Activated naive CD8-positive, alpha-beta T cell treated with anti-CD3 and anti-CD28 coated beads, Interleukin-2, amount 10 ng/mL, durations not matched to agents 7 days and 5 days (primary cell): ENCODE measurements around the gene STX16. TPM values are rescaled to one million over a fixed set of nuclear protein-coding genes. Genes with fewer than 3 reads are reported as not detected.

Experiments
- ATAC-seq: fragments of 150-1000 bp; cut with Tn5 transposase; one replicate; pipeline ENCODE4 v1.10.0; 2021; ENCODE audit warnings: low read depth, moderate library complexity
- POLR2A ChIA-PET: fragments of 350-600 bp; sonication (Branson Sonifier 250); formaldehyde crosslinking; loops from one replicate; lab custom pipeline; 2021; ENCODE audit warnings: antibody characterized with exemption; lab: Charles Lee
- DNase-seq: peaks from one replicate; pipeline ENCODE4 v3.0.0; 2021
- H3K27ac Mint-ChIP-seq: one replicate; pipeline ENCODE4 v1.8.0; 2022; ENCODE audit warnings: mild to moderate bottlenecking, mixed read lengths
- H3K27me3 Mint-ChIP-seq: one replicate; pipeline ENCODE4 v1.8.0; 2022; ENCODE audit warnings: mild to moderate bottlenecking, moderate library complexity, mixed read lengths
- H3K36me3 Mint-ChIP-seq: one replicate; pipeline ENCODE4 v1.8.0; 2021; ENCODE audit warnings: mild to moderate bottlenecking, mixed read lengths
- H3K4me1 Mint-ChIP-seq: one replicate; pipeline ENCODE4 v1.8.0; 2021; ENCODE audit warnings: mixed read lengths
- H3K4me3 Mint-ChIP-seq: one replicate; pipeline ENCODE4 v1.8.0; 2022; ENCODE audit warnings: mild to moderate bottlenecking, moderate library complexity, mixed read lengths
- H3K9me3 Mint-ChIP-seq: one replicate; pipeline ENCODE4 v1.8.0; 2021; ENCODE audit warnings: mixed read lengths
- total RNA-seq, 2 experiments: library from RNA; stranded (reverse); gene quantifications; one replicate each; pipeline ENCODE4 v1.2.3, GENCODE V29; 2021

Gene STX16
- total RNA-seq, 2 experiments from 2014 or later, result 190 to 195 TPM

DNA sequence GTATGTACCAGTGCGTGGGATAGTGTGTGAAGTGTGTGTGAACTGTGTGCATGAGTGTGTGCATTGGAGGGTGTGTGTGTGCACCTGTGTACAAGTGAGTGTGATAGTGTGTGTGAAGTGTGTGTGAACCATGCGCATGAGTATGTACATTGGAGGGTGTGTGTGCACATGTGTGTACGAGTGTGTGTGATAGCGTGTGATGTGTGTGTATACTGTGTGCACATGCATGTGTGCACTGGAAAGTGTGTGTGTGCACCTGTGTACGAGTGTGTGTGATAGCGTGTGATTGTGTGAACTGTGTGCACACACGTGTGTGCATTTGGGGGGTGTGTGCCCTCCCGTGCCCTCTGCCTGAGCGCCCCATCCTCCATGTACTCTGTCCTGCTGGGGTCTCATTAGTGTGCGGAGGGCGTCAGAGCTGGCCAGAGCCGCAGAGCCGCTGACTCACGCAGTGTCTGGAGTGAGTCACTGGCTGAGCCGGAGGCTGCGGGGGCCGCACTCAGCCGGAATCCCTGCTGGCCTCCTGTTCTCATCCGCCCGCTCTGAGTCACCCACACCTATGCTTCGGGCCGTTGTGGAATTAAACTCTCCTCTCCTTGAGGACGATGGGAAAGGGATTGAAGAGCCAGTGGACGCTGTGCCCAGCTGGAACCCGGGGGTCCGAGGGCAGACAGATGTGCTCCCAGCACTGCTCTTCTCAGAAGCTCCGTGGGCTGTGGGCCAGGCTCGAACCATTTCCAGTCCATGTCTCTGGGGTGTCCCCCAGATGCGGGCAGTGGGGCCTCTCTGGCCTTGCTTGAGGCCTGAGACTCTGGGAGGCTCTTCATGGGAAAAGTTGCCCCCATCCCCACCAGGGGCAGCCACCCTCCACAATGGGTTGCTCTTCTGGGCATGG is 27.3 kb upstream of the STX16 start:
- Mint-ChIP-seq H3K27me3 (peaks cover 5% of the 10 kb centered on the region), H3K4me3 (no peak overlapping the region), H3K36me3 (no peaks in the 10 kb centered on the region), H3K9me3 (no peaks in the 10 kb centered on the region), H3K4me1 (peaks cover 1% of the 10 kb centered on the region), H3K27ac (no peak overlapping the region)
- ATAC-seq (no peak), DNase-seq (no peak)
- POLR2A ChIA-PET, result no interaction called here

- Mint-ChIP-seq H3K27ac (no peak overlapping the region), H3K27me3 (peaks cover 4% of the 10 kb centered on the region), H3K36me3 (no peaks in the 10 kb centered on the region), H3K4me3 (no peak overlapping the region), H3K4me1 (no peaks in the 10 kb centered on the region), H3K9me3 (no peaks in the 10 kb centered on the region)
- no peak for ATAC-seq
- DNase-seq, result no peak
- POLR2A ChIA-PET, result no interaction called here
Observed at GRCh38 chr20:58624687-58625086, 26.4 kb upstream of the STX16 start.

DNA sequence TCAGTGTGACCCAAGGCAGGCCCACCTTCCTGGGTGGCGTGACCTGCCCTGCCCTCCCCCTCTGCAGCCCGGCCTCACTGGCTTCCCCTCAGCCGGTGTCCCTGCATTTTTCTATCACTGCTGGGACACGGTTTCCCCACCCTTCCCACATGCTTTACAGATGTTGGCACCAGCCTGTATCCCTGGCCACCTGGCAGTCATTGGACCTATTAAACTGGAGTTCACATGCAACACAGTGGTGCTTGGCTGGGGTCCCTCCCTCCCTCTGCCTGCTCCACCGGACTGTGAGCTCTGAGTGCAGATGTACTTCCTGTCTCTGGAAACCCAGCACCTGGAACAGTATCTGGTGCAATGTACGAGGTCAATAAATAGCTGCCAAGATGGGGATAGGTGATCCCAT is 25.5 kb upstream of the STX16 start:
- ATAC-seq (no peak), DNase-seq (no peak)
- H3K4me1 Mint-ChIP-seq, result no peaks in the 10 kb centered on the region
- H3K36me3 Mint-ChIP-seq, result no peaks in the 10 kb centered on the region
- H3K4me3 Mint-ChIP-seq, result no peak overlapping the region
- POLR2A ChIA-PET, result no interaction called here
- H3K9me3 Mint-ChIP-seq, result no peaks in the 10 kb centered on the region
- no peak overlapping the region for H3K27ac Mint-ChIP-seq
- H3K27me3 Mint-ChIP-seq, result peaks cover 5% of the 10 kb centered on the region

DNA sequence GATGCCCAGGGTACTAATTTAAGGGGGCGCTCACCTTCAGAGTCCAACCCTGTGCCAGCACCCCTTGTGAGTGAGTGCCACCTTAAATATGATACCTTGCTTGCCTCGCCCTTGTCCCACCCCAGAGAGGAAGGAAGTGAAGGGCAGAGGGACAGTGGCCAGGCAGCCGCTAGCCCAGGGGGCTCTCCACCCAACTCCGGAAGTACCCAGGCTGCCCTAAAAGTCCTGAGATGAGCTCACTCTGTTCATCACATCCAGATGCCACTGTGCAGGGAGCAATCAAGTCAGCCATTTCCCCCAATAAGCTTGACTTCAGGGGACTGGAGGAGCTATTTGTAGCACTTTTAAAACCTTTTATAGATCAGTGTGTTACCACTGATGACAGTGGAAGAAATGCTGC is 25.0 kb upstream of the STX16 start:
- DNase-seq (no peak), ATAC-seq (no peak)
- Mint-ChIP-seq H3K27me3 (peaks cover 5% of the 10 kb centered on the region), H3K36me3 (no peaks in the 10 kb centered on the region), H3K4me3 (no peak overlapping the region), H3K9me3 (no peaks in the 10 kb centered on the region), H3K27ac (no peak overlapping the region), H3K4me1 (no peaks in the 10 kb centered on the region)
- POLR2A ChIA-PET, result no interaction called here

- H3K9me3 Mint-ChIP-seq, result no peaks in the 10 kb centered on the region
- H3K4me3 Mint-ChIP-seq, result no peak overlapping the region
- H3K36me3 Mint-ChIP-seq, result no peaks in the 10 kb centered on the region
- H3K4me1 Mint-ChIP-seq, result no peaks in the 10 kb centered on the region
- peaks cover 5% of the 10 kb centered on the region for H3K27me3 Mint-ChIP-seq
- ATAC-seq (no peak), DNase-seq (no peak)
- POLR2A ChIA-PET, result no interaction called here
- H3K27ac Mint-ChIP-seq, result no peak overlapping the region
Observed at GRCh38 chr20:58627212-58628072, 23.6 kb upstream of the STX16 start.

DNA sequence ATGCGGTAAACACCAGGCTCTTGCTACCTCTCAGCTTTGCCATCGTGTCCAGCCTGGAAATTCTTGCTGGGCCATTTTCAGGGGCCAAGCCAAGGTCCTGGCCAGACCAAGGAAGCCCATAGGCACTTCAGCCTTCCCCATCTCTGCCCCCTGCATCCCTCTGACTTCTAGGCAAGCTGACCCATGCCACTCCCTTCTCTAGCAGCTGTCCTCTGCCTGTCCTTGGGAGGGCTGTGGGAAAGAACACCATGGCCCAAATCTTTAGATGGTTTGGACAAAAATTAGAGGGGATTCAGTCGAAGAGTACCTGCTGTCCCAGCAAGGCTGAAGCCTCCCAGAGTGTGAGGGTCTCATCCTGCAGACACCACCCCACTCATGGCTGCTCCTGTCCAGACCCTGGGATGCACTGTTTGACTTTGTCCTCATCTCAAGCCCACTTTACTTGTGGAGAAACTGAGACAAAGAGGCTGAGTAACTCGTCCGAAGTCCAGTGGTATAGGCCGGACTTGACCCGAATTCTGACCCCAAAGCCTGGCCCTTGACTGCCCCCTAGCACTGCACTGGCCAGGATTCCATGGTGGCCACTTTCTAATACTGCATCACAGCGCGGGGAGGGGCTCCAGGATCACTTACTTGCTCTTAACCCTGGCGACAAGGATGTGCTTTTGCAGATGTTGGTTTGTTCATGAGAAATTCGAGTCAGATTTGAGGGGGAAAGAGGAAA is 22.4 kb upstream of the STX16 start:
- Mint-ChIP-seq H3K4me1 (no peaks in the 10 kb centered on the region), H3K27ac (no peak overlapping the region), H3K9me3 (no peaks in the 10 kb centered on the region), H3K36me3 (no peaks in the 10 kb centered on the region), H3K27me3 (peaks cover 5% of the 10 kb centered on the region), H3K4me3 (no peak overlapping the region)
- POLR2A ChIA-PET, result no interaction called here
- ATAC-seq (no peak), DNase-seq (no peak)

DNA sequence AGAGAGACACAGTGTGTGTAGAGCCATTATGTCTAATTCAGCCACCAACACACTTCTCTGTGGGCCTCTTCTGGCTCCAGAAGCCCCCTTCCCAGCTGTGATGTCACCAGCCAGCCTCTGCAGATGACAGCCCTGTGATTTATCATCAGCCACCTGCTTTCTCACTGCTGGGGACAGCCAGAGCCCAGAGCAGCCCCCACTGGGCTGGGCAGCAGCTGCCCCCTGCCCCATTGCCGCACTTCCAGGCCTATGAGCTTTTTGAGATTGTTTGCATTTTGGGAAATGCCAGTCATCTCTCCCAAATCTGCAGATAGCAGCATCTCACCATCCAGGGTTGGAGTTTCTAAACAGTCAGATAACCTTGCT is 21.9 kb upstream of the STX16 start:
- Mint-ChIP-seq H3K4me3 (no peak overlapping the region), H3K27ac (no peak overlapping the region), H3K27me3 (peaks cover 5% of the 10 kb centered on the region), H3K4me1 (peaks cover 1% of the 10 kb centered on the region), H3K9me3 (no peaks in the 10 kb centered on the region), H3K36me3 (no peaks in the 10 kb centered on the region)
- DNase-seq, result no peak
- no peak for ATAC-seq
- POLR2A ChIA-PET, result no interaction called here

DNA sequence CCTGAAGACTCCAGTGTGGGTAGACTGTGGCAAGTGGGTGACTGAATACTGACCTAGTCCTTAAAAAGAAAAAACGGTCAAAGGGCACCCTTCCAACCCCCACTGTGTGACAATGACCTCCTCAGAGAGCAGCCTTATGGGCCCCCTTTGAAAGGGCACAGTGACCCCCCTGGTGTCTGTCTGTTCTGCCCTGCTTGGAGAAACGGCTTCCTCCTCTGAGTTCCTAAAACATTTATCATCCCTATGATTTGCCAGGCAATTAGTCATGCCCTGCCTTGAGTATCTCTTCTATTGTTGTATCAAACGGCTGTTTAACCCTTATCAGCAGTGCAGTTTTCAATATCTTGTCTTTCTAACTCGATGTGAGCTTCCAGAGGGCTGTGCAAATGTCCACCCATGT is 21.0 kb upstream of the STX16 start:
- DNase-seq, result no peak
- Mint-ChIP-seq H3K4me3 (no peak overlapping the region), H3K27ac (no peak overlapping the region), H3K9me3 (no peaks in the 10 kb centered on the region), H3K4me1 (peaks cover 7% of the 10 kb centered on the region), H3K27me3 (peaks cover 5% of the 10 kb centered on the region), H3K36me3 (no peaks in the 10 kb centered on the region)
- POLR2A ChIA-PET, result interaction anchor here (0.6 kb wide), 1 partner anchor 388 kb away, joined by 3 read pairs; no protein-coding TSS in a partner anchor
- ATAC-seq, result no peak

- H3K4me3 Mint-ChIP-seq, result no peak overlapping the region
- POLR2A ChIA-PET, result interaction anchor here (0.8 kb wide), 1 partner anchor 18 kb away, joined by 3 read pairs; no protein-coding TSS in a partner anchor
- no peaks in the 10 kb centered on the region for H3K9me3 Mint-ChIP-seq
- no peak for ATAC-seq
- H3K36me3 Mint-ChIP-seq, result no peaks in the 10 kb centered on the region
- H3K27ac Mint-ChIP-seq, result no peak overlapping the region
- peaks cover 5% of the 10 kb centered on the region for H3K27me3 Mint-ChIP-seq
- no peak for DNase-seq
- peaks cover 8% of the 10 kb centered on the region for H3K4me1 Mint-ChIP-seq
Observed at GRCh38 chr20:58633161-58634053, 17.7 kb upstream of the STX16 start.

GRCh38 chr20:58634059-58634458 is 17.0 kb upstream of the STX16 start:
- no peak for DNase-seq
- Mint-ChIP-seq H3K9me3 (no peaks in the 10 kb centered on the region), H3K27ac (no peak overlapping the region), H3K27me3 (peaks cover 6% of the 10 kb centered on the region), H3K4me1 (peaks cover 8% of the 10 kb centered on the region), H3K36me3 (no peaks in the 10 kb centered on the region), H3K4me3 (no peak overlapping the region)
- no peak for ATAC-seq
- POLR2A ChIA-PET, result interaction anchor here (0.5 to 1.3 kb wide), 3 partner anchors 17 to 57 kb away, joined by 3 read pairs; partner anchors contain the start of gene STX16

DNA sequence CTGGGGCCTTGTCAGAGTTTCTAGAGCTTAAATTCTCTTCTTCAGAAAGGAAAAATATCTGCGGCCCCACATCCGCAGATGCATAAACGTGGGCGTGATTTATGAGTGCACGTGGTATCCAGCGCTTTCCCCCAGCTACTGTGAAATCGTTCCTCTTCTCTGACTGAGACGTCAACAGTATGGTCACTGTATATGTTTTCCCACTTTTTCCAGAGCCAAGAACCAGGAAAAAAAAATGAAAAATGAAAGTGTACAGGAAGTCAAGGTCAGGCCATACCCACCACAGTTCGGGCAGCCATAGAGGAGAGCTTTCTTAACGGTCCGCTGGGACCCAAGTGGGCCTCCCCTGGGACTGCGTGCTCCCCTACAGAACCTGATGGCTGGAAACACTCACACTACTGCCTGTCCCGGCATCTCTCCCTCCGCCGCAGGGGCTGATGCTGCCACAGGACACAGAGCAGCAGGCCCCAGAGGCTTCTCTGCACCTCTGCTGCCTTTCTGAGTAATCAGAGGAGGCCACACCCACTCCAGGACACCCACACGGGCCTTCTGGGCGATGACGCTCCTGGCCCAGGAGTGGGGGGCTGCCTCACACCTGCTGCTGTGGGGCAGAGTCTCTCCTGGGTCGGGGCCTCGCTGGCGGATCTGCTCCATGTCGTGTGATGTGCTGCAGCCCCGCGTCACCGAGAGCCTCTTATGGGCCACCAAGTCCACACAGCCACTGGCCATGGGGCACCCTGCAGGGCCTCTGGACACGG is 16.4 kb upstream of the STX16 start:
- DNase-seq (peak; percentile 39), ATAC-seq (peak; percentile 65)
- no peaks in the 10 kb centered on the region for H3K9me3 Mint-ChIP-seq
- no peaks in the 10 kb centered on the region for H3K36me3 Mint-ChIP-seq
- H3K4me3 Mint-ChIP-seq, result peak overlapping the region; percentile 53
- H3K27me3 Mint-ChIP-seq, result peaks cover 9% of the 10 kb centered on the region
- POLR2A ChIA-PET, result interaction anchor here (0.5 to 1.3 kb wide), 3 partner anchors 16 to 56 kb away, joined by 3 read pairs; partner anchors contain the start of gene STX16
- H3K27ac Mint-ChIP-seq, result no peak overlapping the region
- H3K4me1 Mint-ChIP-seq, result peaks cover 8% of the 10 kb centered on the region

DNA sequence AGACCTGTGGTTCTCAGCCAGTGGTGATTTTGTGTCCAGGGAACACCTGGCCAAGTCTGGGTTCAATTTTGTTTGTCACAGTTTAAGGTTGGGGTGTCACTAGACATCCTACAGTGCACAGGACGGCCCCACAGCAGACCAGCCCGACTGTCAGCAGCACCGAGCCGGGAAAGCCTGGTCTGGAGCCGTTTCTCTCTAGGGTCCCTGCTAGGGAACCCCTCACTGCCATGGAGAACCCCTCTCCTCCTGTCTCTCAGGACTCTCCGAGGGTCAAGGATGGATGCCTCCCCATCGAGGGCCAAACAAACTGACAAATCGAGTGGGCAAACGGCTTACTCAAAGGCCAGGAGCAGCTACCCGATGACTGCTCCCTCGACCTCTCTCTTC is 15.8 kb upstream of the STX16 start:
- Mint-ChIP-seq H3K4me3 (no peak overlapping the region), H3K36me3 (no peaks in the 10 kb centered on the region), H3K4me1 (peaks cover 8% of the 10 kb centered on the region), H3K27ac (no peak overlapping the region), H3K27me3 (peaks cover 12% of the 10 kb centered on the region), H3K9me3 (no peaks in the 10 kb centered on the region)
- POLR2A ChIA-PET, result interaction anchor here (1.3 kb wide), 1 partner anchor 16 kb away, joined by 3 read pairs; the partner anchor contains the start of gene STX16
- no peak for ATAC-seq
- DNase-seq, result peak; percentile 15
